ENCODE data around the gene RBM44. TPM values are rescaled to one million over a fixed set of nuclear protein-coding genes. Genes with fewer than 3 reads are reported as not detected.
"Not testable (repeated sequence)": the region's sequence is repeated elsewhere in the genome, so short reads cannot be mapped to it uniquely, and the experiment has no call there.

The RBM44 gene
- total RNA-seq, 3 donors from 2014 or later: 1.4 to 2.5 (median 2.0) TPM

- DNase-seq (ENCODE audit: low spot score in 2 of 2): no peak
- H3K36me3 ChIP-seq: no peaks in the 10 kb centered on the region
- H3K9me3 ChIP-seq: no peaks in the 10 kb centered on the region
- TF ChIP-seq POLR2AphosphoS5 (IDR thresholded peaks at IDR 0.05): no peak
- TF ChIP-seq CTCF (IDR thresholded peaks at IDR 0.05): no peak
- no peak for TF ChIP-seq POLR2A (IDR thresholded peaks at IDR 0.05)
- intact Hi-C loops (cut with DNase I; ENCODE audit: low total_unique reads): no loop called here
- no peak overlapping the region for H3K27ac ChIP-seq
- H3K27me3 ChIP-seq: no peaks in the 10 kb centered on the region
- no peaks in the 10 kb centered on the region for H3K4me1 ChIP-seq
- no peak overlapping the region for H3K4me3 ChIP-seq
These were observed 35.0 kb downstream of the RBM44 start for GRCh38 chr2:237833546-237833945.

GRCh38 chr2:237835372-237835771 is 36.8 kb downstream of the RBM44 start:
- Histone ChIP-seq H3K36me3 (no peaks in the 10 kb centered on the region), H3K9me3 (no peaks in the 10 kb centered on the region), H3K27ac (no peak overlapping the region), H3K4me3 (no peak overlapping the region), H3K4me1 (no peaks in the 10 kb centered on the region), H3K27me3 (no peaks in the 10 kb centered on the region)
- intact Hi-C loops (cut with DNase I; ENCODE audit: low total_unique reads): no loop called here
- DNase-seq (ENCODE audit: low spot score in 2 of 2): no peak
- no peak for TF ChIP-seq CTCF (IDR thresholded peaks at IDR 0.05)
- no peak for TF ChIP-seq POLR2A (IDR thresholded peaks at IDR 0.05)
- TF ChIP-seq POLR2AphosphoS5 (IDR thresholded peaks at IDR 0.05): no peak

- no peaks in the 10 kb centered on the region for H3K36me3 ChIP-seq
- no peaks in the 10 kb centered on the region for H3K27me3 ChIP-seq
- H3K9me3 ChIP-seq: no peaks in the 10 kb centered on the region
- TF ChIP-seq POLR2AphosphoS5 (IDR thresholded peaks at IDR 0.05) (no peak), CTCF (IDR thresholded peaks at IDR 0.05) (no peak), POLR2A (IDR thresholded peaks at IDR 0.05) (no peak)
- no peak for DNase-seq (ENCODE audit: low spot score in 2 of 2)
- H3K27ac ChIP-seq: no peak overlapping the region
- no peak overlapping the region for H3K4me3 ChIP-seq
- intact Hi-C loops (cut with DNase I; ENCODE audit: low total_unique reads): no loop called here
- no peaks in the 10 kb centered on the region for H3K4me1 ChIP-seq
These were observed 42.5 kb downstream of the RBM44 start for GRCh38 chr2:237841051-237841450.

GRCh38 chr2:237848940-237849339 is 50.4 kb downstream of the RBM44 start:
- DNase-seq (ENCODE audit: low spot score in 2 of 2); H3K36me3 ChIP-seq; H3K27me3 ChIP-seq; H3K27ac ChIP-seq; H3K4me1 ChIP-seq; H3K9me3 ChIP-seq; intact Hi-C loops (cut with DNase I; ENCODE audit: low total_unique reads); H3K4me3 ChIP-seq: not testable (repeated sequence)

GRCh38 chr2:237854295-237854694 is 55.7 kb downstream of the RBM44 start:
- Histone ChIP-seq H3K27ac (no peak overlapping the region), H3K27me3 (peaks cover 0 to 3% of the 10 kb centered on the region in 2 donors), H3K36me3 (no peaks in the 10 kb centered on the region), H3K9me3 (no peaks in the 10 kb centered on the region), H3K4me1 (peaks cover 0 to 4% of the 10 kb centered on the region in 2 donors), H3K4me3 (no peak overlapping the region)
- intact Hi-C loops (cut with DNase I; ENCODE audit: low total_unique reads): no loop called here
- TF ChIP-seq POLR2A (IDR thresholded peaks at IDR 0.05): no peak
- no peak for TF ChIP-seq CTCF (IDR thresholded peaks at IDR 0.05)
- no peak for TF ChIP-seq POLR2AphosphoS5 (IDR thresholded peaks at IDR 0.05)
- DNase-seq (ENCODE audit: low spot score in 2 of 2): no peak

GRCh38 chr2:237857791-237858190 is 59.2 kb downstream of the RBM44 start:
- DNase-seq (ENCODE audit: low spot score in 2 of 2): no peak
- Histone ChIP-seq H3K27me3 (peaks cover 0 to 15% of the 10 kb centered on the region in 2 donors), H3K36me3 (no peaks in the 10 kb centered on the region), H3K4me1 (peaks cover 0 to 4% of the 10 kb centered on the region in 2 donors), H3K27ac (no peak overlapping the region), H3K9me3 (no peaks in the 10 kb centered on the region), H3K4me3 (no peak overlapping the region)
- TF ChIP-seq CTCF (IDR thresholded peaks at IDR 0.05) (no peak), POLR2A (IDR thresholded peaks at IDR 0.05) (no peak), POLR2AphosphoS5 (IDR thresholded peaks at IDR 0.05) (no peak)
- intact Hi-C loops (cut with DNase I; ENCODE audit: low total_unique reads): loop anchor here (1.0 kb wide), 1 partner anchor 26 kb away; no protein-coding TSS in a partner anchor

Measured in breast epithelium (tissue), 4 donors.